Subcutaneous adipose tissue (tissue), 4 donors: ENCODE results near the gene KCNF1. TPM values are rescaled to one million over a fixed set of nuclear protein-coding genes. Genes with fewer than 3 reads are reported as not detected.

Source experiments
- total RNA-seq, 4 donors: library from RNA; depleted of rRNA; stranded (reverse); fragments of >200 nt; gene quantifications; one replicate each; pipeline ENCODE4 v1.1.0, GENCODE V29; 2016
- TF ChIP-seq, protein P1 (sequence below): fragments of 450-650 bp; IDR thresholded peaks from one replicate; pipeline ENCODE4 v1.5.1; 2016; ENCODE audit warnings: low read depth, mild to moderate bottlenecking, control low read depth, antibody characterized with exemption, moderate library complexity

The KCNF1 gene
- total RNA-seq, 4 donors from 2014 or later: not detected

DNA sequence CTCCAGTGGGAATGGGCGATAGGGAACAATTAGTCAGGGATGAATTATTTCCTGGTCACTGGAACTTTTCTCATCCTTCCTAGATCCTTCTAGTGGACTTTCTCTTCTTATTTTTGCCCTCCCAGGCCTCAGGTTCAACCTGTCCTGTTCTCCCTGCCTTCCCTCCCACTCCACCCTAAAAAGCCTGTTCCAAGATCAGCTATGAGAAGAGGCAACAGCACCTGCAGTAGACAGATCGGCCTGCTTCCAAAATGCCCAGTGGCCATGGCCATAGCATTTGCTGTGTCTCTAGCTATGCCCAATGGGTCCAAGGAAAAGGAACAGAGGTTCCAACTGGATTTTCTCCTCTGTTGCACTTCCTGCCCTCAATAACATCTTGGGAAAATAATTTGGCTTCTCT is 16.5 kb upstream of the KCNF1 start:
- TF ChIP-seq, protein P1, sequence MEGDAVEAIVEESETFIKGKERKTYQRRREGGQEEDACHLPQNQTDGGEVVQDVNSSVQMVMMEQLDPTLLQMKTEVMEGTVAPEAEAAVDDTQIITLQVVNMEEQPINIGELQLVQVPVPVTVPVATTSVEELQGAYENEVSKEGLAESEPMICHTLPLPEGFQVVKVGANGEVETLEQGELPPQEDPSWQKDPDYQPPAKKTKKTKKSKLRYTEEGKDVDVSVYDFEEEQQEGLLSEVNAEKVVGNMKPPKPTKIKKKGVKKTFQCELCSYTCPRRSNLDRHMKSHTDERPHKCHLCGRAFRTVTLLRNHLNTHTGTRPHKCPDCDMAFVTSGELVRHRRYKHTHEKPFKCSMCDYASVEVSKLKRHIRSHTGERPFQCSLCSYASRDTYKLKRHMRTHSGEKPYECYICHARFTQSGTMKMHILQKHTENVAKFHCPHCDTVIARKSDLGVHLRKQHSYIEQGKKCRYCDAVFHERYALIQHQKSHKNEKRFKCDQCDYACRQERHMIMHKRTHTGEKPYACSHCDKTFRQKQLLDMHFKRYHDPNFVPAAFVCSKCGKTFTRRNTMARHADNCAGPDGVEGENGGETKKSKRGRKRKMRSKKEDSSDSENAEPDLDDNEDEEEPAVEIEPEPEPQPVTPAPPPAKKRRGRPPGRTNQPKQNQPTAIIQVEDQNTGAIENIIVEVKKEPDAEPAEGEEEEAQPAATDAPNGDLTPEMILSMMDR: no peak

DNA sequence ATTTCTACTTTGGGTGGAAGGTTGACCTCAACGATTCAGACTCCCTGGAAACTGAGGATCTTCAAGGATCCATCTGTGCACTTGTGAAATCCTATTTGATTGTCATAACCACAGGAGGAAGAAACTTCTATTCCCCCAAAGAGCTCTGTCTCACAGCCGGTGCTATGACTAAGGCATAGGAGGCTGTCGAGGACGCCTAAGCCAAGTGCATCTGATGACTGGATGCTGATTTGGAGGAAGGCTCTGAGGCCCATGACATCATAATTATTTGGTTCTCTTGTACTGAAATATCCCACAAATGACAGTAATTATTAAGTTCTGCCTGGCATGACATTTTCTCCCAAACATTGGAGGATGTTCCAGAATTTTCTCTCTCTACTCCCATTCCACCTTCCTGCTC is 13.8 kb upstream of the KCNF1 start:
- TF ChIP-seq, protein P1: no peak

DNA sequence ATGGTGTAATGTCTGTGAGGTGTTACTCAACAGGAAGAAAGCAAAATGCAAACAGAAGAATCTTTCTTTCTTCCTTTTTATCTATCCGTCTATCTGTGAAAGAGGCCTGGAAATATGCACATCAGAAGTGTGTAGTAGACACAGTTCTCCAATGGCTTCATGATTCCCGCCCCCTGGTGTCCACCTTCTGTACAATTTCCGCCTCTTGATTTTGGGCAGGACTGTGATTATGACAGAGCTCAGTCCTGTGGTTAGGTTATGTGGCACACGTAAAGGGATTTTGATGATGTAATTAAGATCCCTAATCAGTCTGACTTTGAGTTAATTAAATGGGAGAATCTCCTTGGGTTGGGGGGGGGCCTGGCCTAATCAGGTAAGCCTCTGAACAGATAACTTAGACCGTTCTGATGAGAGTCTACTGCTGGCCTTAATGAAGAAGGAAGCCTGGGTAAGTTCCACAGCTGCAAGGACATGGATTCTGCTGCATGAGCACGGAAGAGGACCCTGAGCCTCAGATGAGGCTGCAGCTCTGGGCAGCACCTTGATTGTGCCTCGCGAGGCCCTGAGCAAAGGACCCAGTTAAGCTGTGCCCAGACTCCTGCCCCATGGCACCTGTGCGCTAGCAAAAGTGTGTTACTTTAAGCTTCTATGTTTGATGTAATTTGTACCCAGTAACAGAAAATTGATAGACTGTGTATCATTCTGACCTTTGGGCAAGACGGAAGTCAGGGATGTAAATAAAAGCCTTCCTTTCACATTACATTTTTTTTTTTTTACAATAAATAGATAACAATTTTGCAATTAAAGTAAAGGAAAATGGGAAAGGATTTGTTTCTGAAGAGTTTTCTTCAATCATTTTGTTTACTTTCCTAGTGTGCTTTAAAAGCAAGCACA is 11.3 kb upstream of the KCNF1 start:
- TF ChIP-seq, protein P1: no peak

DNA sequence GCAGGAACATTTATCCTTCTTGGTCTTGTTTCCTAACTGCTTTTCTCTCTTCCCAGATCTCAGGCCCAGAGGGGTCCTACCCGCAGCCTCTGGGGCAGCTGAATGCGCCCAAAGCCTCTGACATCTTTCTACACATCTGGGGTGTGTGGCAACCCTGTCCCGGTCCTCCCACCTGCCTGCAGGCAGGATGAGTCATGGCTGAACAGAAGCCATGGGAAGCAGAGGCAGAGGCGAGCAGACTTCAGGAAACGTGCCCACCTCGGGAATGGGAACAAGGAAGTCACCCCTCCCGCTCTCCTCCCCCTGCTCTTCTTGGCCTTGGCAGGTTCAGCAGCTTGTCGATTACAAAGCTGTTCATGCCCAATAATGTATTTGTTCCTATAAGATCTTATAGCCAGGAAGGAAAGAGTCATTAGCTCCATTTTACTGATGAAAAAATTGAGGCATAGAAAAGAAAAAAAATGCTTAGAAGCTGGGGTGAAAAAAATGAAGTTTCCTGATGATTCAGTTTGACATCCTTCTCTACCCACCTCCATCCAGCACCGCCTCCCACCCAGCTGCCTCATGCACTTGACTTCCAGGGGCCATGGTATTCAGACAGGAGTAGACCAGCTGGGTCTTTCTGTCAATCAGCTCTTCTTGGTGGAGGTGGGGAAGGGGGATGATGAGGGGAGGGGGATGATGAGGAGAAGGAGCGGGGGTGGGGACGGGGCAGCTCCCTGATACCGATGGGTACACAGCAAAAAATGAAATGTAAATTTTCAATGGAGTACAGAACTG is 10.4 kb upstream of the KCNF1 start:
- TF ChIP-seq, protein P1: no peak

DNA sequence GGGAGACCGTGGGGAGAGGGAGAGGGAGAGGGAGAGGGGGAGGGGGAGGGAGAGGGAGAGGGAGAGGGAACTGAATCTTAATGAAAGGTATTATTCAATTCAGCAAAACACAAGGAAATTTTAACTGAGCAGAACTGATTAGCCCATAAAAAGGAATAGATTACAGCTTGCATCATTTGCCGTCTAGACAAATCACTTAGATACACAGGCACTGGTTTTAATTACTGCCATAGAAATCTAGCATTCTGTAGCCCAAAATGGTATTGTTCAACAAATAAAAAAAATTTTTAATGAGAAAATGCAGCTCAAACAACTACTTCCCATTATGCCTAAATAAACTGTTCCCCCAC is 7.9 kb upstream of the KCNF1 start:
- TF ChIP-seq, protein P1: no peak

DNA sequence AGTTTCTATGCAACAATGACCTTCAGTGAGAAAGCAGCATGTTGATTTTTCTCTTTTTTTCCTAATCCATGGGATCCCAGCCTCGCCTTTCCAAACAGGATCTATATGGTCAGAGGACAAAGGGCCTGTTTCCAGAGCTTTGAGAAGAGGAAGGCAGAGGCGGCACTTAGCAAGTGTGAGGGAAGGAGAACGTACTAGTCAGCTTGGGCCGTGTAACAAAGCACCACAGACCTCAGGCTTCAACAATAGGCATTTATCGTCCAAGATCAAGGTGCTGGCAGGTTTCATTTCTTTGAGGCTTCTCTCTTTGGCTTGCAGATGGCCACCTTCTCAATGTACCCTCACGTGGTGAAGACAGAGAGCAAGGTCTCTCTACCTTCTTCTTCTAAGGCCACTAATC is 7.3 kb upstream of the KCNF1 start:
- TF ChIP-seq, protein P1: no peak

DNA sequence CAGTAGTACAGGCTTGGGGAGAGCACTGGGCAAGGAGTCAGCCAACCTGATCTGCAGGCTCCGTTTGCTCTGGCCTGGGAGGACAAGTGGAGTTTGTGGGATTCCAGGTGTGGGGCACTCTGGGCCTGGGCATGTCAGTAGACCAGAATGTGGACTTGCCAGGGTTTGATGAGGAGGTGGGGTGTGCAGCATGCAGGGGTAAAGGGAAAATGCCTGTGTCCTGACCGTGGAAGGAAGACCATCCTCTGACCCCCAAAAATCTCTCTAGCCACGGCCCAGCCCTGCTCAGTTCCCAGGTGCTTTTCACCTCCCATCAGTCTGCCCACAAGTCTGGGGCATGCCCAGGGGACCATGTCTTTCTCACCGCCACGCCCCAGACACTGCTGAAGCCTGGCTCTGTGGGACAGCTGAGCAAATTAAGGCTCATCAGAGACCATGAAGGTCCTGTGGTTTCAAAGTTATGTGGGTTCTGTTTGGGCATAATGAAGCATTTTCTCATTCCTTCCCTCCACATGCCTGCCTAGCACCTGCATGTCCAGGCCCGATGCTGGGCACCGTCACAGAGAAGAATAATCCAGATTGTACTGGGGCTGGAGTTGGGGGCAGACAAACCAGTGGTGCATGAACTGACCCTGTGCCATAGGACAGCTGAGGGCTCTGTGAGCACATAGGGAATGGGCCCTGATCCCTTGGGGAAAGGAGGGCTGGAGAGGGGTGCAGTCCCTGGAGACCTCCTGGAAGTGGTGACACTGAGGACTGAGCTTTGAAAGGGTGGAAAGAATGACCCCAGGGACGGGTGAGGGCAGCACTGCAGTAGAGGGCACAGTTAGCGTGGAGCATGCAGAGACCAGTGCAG is 6.5 kb upstream of the KCNF1 start:
- TF ChIP-seq, protein P1: no peak
